Erythroblast (primary cell): ENCODE measurements around the gene GABRB1.

Source experiments
- GATA1 ChIP-seq: IDR thresholded peaks from 2 replicates; pipeline ENCODE4 v1.6.1; 2011; ENCODE audit warnings: low read depth, mild to moderate bottlenecking, control low read depth, low read length, moderate library complexity
- POLR2A ChIP-seq: IDR thresholded peaks from 2 replicates; pipeline ENCODE4 v1.6.1; 2011; ENCODE audit warnings: mild to moderate bottlenecking, low read length

DNA sequence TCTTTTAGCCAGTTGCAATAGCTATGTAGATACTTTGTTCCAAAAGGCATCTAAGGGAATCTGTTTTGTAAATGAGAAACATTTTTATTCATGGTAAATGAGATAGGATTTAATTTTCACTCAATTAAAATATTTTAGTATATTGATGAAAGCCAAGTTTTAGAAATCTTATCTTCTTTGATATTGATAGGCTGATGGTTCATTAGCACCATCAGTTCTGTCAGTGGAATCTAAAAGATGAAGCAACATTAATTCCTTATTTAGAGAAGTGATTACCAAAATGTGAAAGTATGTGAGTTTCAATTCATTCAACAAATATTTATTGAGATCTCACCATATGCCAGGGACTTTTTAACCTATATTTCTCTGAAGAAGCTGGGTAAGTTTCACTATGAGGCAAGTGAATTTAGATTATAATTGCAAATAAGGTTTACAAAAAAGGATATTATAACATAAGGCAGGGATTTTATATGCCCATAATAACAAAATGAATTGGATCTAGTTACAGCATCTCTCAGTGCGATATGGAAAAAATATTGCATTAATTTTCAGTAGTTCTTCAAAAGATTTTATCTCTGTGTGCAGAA lies 79.3 kb downstream of the GABRB1 start:
- TF ChIP-seq POLR2A (no peak), GATA1 (no peak)
